GM18511 (cell line): Measurements from ENCODE around the gene BTD.
A peak's percentile ranks its signal among the peaks of the same experiment; 100 is the strongest.

Source experiments
- ATAC-seq: cut with Tn5 transposase; IDR thresholded peaks from one replicate; pipeline ENCODE4 v1.9.1; 2021; ENCODE audit warnings: mild to moderate bottlenecking, moderate library complexity; ENCODE audit not compliant: unreplicated experiment

The BTD gene

GRCh38 chr3:15660055-15660935, 58.8 kb downstream of the BTD start:
- ATAC-seq = no peak

- ATAC-seq = no peak
Observed at GRCh38 chr3:15664144-15664543, 62.6 kb downstream of the BTD start.

- no peak for ATAC-seq
Observed at GRCh38 chr3:15665510-15666150, 64.1 kb downstream of the BTD start.

GRCh38 chr3:15666277-15666676, 64.7 kb downstream of the BTD start:
- ATAC-seq = no peak

- ATAC-seq = peak; percentile 67
Observed at GRCh38 chr3:15667484-15667883, 65.9 kb downstream of the BTD start.

GRCh38 chr3:15673536-15673935, 72.0 kb downstream of the BTD start:
- ATAC-seq = no peak

- ATAC-seq = no peak
Observed at GRCh38 chr3:15676259-15676658, 74.7 kb downstream of the BTD start.

GRCh38 chr3:15679306-15679705, 77.8 kb downstream of the BTD start:
- no peak for ATAC-seq

GRCh38 chr3:15681668-15682067, 80.1 kb downstream of the BTD start:
- no peak for ATAC-seq

- ATAC-seq = no peak
Observed at GRCh38 chr3:15682561-15683185, 81.1 kb downstream of the BTD start.

GRCh38 chr3:15683253-15683652, 81.7 kb downstream of the BTD start:
- ATAC-seq = no peak

GRCh38 chr3:15685927-15686326, 84.4 kb downstream of the BTD start:
- ATAC-seq = no peak

- ATAC-seq = no peak
Observed at GRCh38 chr3:15690230-15690629, 88.7 kb downstream of the BTD start.

GRCh38 chr3:15690748-15691147, 89.2 kb downstream of the BTD start:
- ATAC-seq = no peak

- ATAC-seq = no peak
Observed at GRCh38 chr3:15693355-15693754, 91.8 kb downstream of the BTD start.

- no peak for ATAC-seq
Observed at GRCh38 chr3:15694628-15695027, 93.1 kb downstream of the BTD start.
